HCEC 1CT (cell line): ENCODE results near the gene TTLL13.

Experiments
- DNase-seq: peaks from one replicate; pipeline ENCODE4 v3.0.0-alpha.2; 2017

Gene TTLL13

GRCh38 chr15:90249203-90249863, at the start of gene TTLL13:
Gene TTLL13, plus strand, starts transcription at chr15:90249556. Its CDS starts 1,075 bp downstream, at chr15:90250631.
- DNase-seq: peak; percentile 75

GRCh38 chr15:90200534-90201129, 48.7 kb upstream of the TTLL13 start:
- DNase-seq: no peak

GRCh38 chr15:90201130-90201943, 48.0 kb upstream of the TTLL13 start, which contains the start of gene SEMA4B:
Gene SEMA4B, plus strand, starts transcription at chr15:90201330. Its CDS starts 249 bp downstream, at chr15:90201579.
- DNase-seq: peak; percentile 39

- no peak for DNase-seq
Measured at GRCh38 chr15:90201944-90202375, 47.4 kb upstream of the TTLL13 start.

GRCh38 chr15:90202929-90203328, 46.4 kb upstream of the TTLL13 start:
- no peak for DNase-seq

GRCh38 chr15:90203473-90203872, 45.9 kb upstream of the TTLL13 start:
- DNase-seq: no peak

- DNase-seq: no peak
Measured at GRCh38 chr15:90203922-90204321, 45.4 kb upstream of the TTLL13 start.

- no peak for DNase-seq
Measured at GRCh38 chr15:90205050-90205848, 44.1 kb upstream of the TTLL13 start.

GRCh38 chr15:90205886-90206285, 43.5 kb upstream of the TTLL13 start:
- DNase-seq: no peak

GRCh38 chr15:90207252-90207651, 42.1 kb upstream of the TTLL13 start:
- DNase-seq: no peak

- DNase-seq: no peak
Measured at GRCh38 chr15:90208356-90208755, 41.0 kb upstream of the TTLL13 start.

- DNase-seq: no peak
Measured at GRCh38 chr15:90209591-90209990, 39.8 kb upstream of the TTLL13 start.

- no peak for DNase-seq
Measured at GRCh38 chr15:90210593-90210992, 38.8 kb upstream of the TTLL13 start.

GRCh38 chr15:90211009-90211408, 38.3 kb upstream of the TTLL13 start:
- DNase-seq: no peak

- no peak for DNase-seq
Measured at GRCh38 chr15:90211440-90212143, 37.8 kb upstream of the TTLL13 start.

GRCh38 chr15:90212221-90213098, 36.9 kb upstream of the TTLL13 start:
- DNase-seq: no peak

GRCh38 chr15:90213122-90213817, 36.1 kb upstream of the TTLL13 start:
- no peak for DNase-seq

- no peak for DNase-seq
Measured at GRCh38 chr15:90213818-90214204, 35.5 kb upstream of the TTLL13 start.

- peak; percentile 29 for DNase-seq
Measured at GRCh38 chr15:90214553-90215196, 34.7 kb upstream of the TTLL13 start.
